PFSK-1 (cell line): ENCODE results near the gene GGT6.

Source experiments
- FOXP2 ChIP-seq: optimal IDR thresholded peaks from 2 replicates; pipeline ENCODE3; 2011; ENCODE audit warnings: borderline replicate concordance, control low read depth, inconsistent platforms; ENCODE audit not compliant: insufficient read depth; ENCODE audit errors: extremely low read length, extremely low read depth
- POLR2AphosphoS5 ChIP-seq: IDR thresholded peaks from 2 replicates; pipeline ENCODE4 v1.6.1; 2012; ENCODE audit warnings: low read depth, mild to moderate bottlenecking, control low read depth, low read length, moderate library complexity
- SIN3A ChIP-seq: IDR thresholded peaks from 2 replicates; pipeline ENCODE4 v1.6.1; 2012; ENCODE audit warnings: mild to moderate bottlenecking, low read length, moderate library complexity, borderline replicate concordance; ENCODE audit not compliant: insufficient read depth
- TAF1 ChIP-seq: IDR thresholded peaks from 2 replicates; pipeline ENCODE4 v1.6.1; 2012; ENCODE audit warnings: low read length, control low read depth, borderline replicate concordance; ENCODE audit not compliant: insufficient read depth
- TF ChIP-seq, protein P1 (sequence below), 2 experiments: IDR thresholded peaks; 2 replicates each; pipeline versions ENCODE4 v1.6.1 to v1.8.0; 2011 to 2012; ENCODE audit warnings: low read depth in 2 of 2, low read length in 2 of 2, control low read depth in 1 of 2, inconsistent platforms in 1 of 2, mild to moderate bottlenecking in 1 of 2, moderate library complexity in 1 of 2; ENCODE audit not compliant: insufficient read depth in 1 of 2

GGT6 gene

GRCh38 chr17:4508207-4508606, 52.2 kb downstream of the GGT6 start:
- TF ChIP-seq, protein P1, sequence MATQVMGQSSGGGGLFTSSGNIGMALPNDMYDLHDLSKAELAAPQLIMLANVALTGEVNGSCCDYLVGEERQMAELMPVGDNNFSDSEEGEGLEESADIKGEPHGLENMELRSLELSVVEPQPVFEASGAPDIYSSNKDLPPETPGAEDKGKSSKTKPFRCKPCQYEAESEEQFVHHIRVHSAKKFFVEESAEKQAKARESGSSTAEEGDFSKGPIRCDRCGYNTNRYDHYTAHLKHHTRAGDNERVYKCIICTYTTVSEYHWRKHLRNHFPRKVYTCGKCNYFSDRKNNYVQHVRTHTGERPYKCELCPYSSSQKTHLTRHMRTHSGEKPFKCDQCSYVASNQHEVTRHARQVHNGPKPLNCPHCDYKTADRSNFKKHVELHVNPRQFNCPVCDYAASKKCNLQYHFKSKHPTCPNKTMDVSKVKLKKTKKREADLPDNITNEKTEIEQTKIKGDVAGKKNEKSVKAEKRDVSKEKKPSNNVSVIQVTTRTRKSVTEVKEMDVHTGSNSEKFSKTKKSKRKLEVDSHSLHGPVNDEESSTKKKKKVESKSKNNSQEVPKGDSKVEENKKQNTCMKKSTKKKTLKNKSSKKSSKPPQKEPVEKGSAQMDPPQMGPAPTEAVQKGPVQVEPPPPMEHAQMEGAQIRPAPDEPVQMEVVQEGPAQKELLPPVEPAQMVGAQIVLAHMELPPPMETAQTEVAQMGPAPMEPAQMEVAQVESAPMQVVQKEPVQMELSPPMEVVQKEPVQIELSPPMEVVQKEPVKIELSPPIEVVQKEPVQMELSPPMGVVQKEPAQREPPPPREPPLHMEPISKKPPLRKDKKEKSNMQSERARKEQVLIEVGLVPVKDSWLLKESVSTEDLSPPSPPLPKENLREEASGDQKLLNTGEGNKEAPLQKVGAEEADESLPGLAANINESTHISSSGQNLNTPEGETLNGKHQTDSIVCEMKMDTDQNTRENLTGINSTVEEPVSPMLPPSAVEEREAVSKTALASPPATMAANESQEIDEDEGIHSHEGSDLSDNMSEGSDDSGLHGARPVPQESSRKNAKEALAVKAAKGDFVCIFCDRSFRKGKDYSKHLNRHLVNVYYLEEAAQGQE (IDR thresholded peaks at IDR 0.05; ENCODE audit: insufficient read depth in 1 of 2, low read depth in 2 of 2, low read length in 2 of 2) = no peak
- no peak for TF ChIP-seq FOXP2
- TF ChIP-seq TAF1 = no peak
- TF ChIP-seq POLR2AphosphoS5 = no peak
- no peak for TF ChIP-seq SIN3A

DNA sequence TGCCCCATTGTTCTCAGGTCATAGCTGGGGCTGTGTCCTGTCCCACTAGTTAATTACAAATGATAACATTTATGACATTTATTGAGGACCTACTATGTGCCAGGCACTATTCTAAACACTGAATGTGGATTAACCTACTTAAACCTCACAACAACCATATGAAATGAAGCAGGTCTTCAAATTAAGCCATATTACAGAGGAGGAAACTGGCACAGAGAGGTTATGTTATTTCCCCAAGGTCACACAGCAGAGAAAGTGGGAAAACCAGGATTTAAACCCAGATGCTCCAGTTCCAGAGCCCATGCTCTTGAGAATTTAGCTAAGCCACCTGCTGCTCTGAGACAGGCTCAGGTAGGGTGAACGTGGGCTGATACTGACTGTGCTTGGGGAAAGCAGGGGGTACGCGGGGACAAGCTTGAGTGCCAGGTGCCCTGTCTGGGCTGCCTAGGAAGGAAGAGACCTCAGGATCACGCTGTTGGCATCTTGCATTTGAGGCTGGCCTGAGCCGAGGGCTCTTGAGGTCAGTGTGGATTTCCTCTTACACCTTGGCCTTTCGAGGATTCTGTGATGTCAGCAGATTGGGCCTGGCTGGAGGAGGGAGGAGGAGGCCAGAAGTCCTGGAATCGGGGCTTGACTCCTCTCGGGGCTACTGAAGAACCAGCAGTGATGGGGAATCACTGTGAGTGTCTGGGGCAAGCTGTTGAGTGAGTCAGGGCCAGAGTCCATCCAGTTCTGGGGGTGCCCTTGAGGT, 52.8 kb downstream of the GGT6 start:
- TF ChIP-seq POLR2AphosphoS5 (no peak), TAF1 (no peak), SIN3A (no peak)
